T-helper 22 cell (primary cell): Measurements from ENCODE around the gene SKAP1.

ENCODE experiments used
- DNase-seq: peaks from one replicate; pipeline ENCODE4 v3.0.0-alpha.2; 2020; ENCODE audit warnings: low read depth

SKAP1 gene

GRCh38 chr17:48175692-48176470 lies 254.1 kb downstream of the SKAP1 start:
- no peak for DNase-seq

- DNase-seq: no peak
These were observed 255.0 kb downstream of the SKAP1 start for GRCh38 chr17:48174833-48175523.

- DNase-seq: no peak
These were observed 256.6 kb downstream of the SKAP1 start for GRCh38 chr17:48173191-48173984.

- no peak for DNase-seq
These were observed 260.1 kb downstream of the SKAP1 start for GRCh38 chr17:48169926-48170325.

- DNase-seq: no peak
These were observed 266.2 kb downstream of the SKAP1 start for GRCh38 chr17:48163809-48164208.

GRCh38 chr17:48162946-48163506 lies 267.0 kb downstream of the SKAP1 start:
- DNase-seq: no peak

- no peak for DNase-seq
These were observed 267.6 kb downstream of the SKAP1 start for GRCh38 chr17:48162306-48162934.

- no peak for DNase-seq
These were observed 268.7 kb downstream of the SKAP1 start for GRCh38 chr17:48161127-48161905.

GRCh38 chr17:48160177-48161081 lies 269.6 kb downstream of the SKAP1 start:
- no peak for DNase-seq

GRCh38 chr17:48159232-48159631 lies 270.8 kb downstream of the SKAP1 start:
- no peak for DNase-seq

GRCh38 chr17:48155889-48156611 lies 274.0 kb downstream of the SKAP1 start:
- DNase-seq: no peak

- DNase-seq: no peak
These were observed 276.2 kb downstream of the SKAP1 start for GRCh38 chr17:48153691-48154358.

- DNase-seq: no peak
These were observed 277.7 kb downstream of the SKAP1 start for GRCh38 chr17:48152289-48152688.

GRCh38 chr17:48151220-48151619 lies 278.8 kb downstream of the SKAP1 start:
- DNase-seq: no peak

- no peak for DNase-seq
These were observed 279.4 kb downstream of the SKAP1 start for GRCh38 chr17:48150597-48151001.

- DNase-seq: no peak
These were observed 280.1 kb downstream of the SKAP1 start for GRCh38 chr17:48149787-48150463.

GRCh38 chr17:48148854-48149786 lies 280.9 kb downstream of the SKAP1 start:
- DNase-seq: no peak
